GM21786 (cell line): Measurements from ENCODE around the gene PLCB2.

Source experiments
- ATAC-seq: cut with Tn5 transposase; IDR thresholded peaks from one replicate; pipeline ENCODE4 v1.9.1; 2021; ENCODE audit not compliant: unreplicated experiment

Gene PLCB2

DNA sequence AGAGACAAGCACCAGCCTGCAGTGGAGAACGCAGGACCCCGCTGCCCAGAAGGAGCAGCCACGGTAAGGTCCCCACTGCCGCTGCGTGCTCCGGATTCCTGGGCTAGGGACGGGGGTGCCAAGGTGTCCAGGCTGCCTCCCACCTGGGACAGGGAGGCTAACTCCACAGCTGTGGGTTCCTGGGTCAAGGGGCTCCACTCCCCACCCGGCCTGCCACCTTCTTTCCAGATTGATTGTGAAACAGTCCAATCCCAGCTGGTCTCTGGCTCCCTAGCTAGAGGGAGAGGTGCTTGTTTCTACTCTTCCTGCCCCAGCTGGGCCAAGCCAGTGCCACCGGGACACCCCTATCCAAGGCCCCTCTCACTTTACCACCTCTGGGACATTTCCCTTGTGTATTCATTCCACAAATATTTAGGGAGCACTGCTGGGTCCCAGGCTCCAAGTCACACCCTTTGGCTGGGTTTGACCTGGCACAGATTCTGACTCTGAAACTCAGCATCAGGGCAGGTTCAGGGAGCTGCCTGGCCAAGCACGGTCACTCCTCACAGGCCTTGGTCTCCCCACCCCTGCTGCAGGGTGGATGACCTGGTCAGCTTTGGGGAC lies 67.0 kb downstream of the PLCB2 start:
- no peak for ATAC-seq

DNA sequence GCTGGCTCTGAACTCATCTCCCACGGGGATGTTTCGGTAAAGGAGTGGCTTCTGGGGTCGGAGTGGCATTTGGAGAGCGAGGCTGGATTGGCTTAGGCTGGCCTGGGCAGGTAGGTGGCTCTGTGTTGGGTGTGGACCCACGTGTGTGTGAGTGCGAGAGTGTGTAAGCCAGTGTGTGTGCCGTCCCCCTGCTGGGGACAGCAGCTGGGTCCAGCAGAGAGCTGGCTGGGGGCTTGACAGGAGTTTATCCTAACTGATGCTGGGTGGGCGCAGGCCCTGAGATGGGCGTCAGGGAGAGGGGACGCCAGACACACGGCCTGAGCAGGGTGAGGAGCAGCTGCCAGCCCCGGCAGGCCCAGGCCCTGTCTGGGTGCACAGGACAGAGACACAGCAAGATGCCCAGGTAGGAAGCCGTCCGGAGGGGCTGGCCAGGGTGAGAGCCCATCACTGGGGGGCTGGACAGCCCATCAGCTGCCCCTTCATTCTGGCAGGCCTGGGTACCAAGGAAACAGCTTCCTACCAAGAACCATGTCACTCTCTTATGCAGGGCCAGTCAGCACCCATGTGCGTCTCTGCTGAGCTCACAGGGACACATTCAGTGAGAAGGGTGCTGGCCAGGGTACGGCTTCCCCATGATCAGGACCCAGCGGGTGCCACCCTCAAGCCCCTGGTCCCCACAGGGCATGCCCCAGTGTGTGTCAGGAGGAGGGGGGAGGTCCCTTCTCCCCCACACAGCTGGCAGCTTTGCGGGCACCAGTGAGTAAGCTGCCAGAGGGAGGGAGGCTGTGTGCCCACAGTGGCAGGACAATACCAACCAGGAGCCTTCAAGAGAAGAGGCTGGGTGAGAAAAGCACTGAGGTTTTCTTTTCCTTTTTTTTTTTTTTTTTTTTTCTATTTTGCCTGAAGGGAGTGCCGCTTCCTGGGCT lies 67.8 kb downstream of the PLCB2 start:
- no peak for ATAC-seq

DNA sequence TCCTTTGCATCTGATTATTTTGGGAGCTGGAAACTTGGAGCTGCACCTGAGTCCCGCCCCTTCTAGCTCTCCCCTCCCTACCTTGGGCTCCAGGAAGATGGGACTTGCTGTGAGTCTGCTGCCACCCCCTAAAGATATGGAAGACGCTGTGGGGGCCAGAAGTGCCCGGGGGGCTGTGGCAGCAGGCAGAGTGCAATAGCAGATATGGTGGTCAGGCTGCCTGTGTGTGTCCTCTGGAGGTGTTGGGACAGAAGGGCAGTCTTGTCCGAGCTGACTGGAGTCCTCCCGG lies 68.4 kb downstream of the PLCB2 start:
- ATAC-seq = no peak

DNA sequence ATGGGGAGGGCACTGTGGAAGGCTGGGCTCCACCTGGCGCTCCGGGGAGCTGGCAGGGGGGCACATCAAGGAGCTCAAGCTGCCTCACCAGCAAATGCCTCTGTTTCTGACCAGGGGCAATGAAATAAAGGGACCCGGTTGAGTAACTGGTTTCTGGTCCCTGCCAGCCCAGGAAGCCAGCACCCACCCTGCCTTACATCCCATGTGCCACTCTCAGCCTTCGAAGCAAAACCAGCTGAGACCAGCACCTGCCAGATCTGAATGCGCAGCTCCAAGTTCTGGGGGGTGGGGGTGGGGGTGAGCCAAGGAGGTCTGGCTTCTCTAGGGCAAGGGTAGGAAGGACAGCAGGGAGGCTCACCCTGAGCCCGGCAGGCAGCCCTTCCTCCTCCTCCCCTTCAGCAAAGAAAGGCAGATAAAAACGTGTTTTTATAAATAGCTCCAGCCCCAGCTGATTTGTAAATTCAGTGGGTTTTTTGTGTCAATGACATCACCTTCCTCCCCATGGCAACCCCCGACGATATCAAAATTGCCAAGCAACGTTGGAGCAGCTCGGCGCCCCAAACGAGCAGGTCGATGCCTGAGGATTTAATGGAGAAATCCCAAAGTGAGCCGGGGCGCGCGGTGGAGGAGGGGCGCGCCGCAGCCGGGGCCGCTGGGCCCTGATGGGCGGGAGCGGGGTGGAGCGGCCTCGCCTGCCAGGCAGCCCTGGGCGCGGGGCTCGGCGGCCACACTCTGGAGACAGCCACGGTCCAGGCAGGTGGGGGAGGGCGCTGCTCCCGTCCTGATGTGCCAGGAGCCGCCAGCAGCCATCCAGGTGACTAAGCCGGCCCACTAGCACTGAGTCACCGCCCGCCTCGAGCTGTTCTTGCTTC lies 69.0 kb downstream of the PLCB2 start, which contains the start of gene PAK6:
PAK6 (plus strand) TSS at position 532 of the 872 bp plus-strand sequence. CDS start 25,723 bp downstream, outside the sequence.
- ATAC-seq = no peak
